GM19240 (cell line): Measurements from ENCODE around the gene RAC3.

Experiments
- DNase-seq: peaks from one replicate; pipeline ENCODE4 v3.0.0; 2011; ENCODE audit warnings: low spot score; ENCODE audit not compliant: insufficient read length

The RAC3 gene

DNA sequence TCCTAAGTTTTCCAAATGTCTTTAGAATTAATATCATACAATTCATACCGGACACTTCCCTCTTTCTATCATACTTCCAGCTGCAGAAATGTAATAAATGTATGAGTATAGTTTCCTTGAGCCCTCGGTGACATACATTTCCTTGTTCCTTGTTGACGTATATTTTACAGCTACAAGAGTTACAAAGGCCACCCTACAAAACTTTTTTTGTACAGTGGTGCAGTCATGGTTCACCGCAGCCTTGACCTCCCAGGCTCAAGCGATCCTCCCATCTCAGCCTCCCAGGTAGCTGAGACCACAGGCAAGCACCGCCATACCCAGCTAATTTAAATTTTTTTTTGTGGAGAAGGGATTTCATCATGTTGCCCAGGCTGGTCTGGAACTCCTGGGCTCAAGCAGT lies 41.3 kb downstream of the RAC3 start:
- no peak for DNase-seq

DNA sequence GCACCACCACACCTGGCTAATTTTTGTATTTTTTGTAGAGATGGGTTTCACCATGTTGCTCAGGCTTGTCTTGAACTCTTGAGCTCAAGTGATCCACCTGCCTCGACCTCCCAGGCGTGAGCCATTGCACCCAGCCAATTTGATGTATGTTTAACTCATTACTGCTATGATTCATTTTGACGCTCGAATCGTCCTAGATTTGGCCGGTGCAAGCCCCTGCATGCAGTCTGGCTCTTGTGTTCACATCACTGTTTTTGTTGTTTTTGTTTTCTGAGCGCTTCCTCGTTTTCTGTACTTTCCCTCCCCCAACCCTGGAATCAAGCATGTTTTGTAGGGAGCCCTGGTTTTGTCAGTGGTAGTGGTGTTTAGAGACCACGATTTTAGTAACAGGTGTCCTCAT lies 42.0 kb downstream of the RAC3 start:
- no peak for DNase-seq

DNA sequence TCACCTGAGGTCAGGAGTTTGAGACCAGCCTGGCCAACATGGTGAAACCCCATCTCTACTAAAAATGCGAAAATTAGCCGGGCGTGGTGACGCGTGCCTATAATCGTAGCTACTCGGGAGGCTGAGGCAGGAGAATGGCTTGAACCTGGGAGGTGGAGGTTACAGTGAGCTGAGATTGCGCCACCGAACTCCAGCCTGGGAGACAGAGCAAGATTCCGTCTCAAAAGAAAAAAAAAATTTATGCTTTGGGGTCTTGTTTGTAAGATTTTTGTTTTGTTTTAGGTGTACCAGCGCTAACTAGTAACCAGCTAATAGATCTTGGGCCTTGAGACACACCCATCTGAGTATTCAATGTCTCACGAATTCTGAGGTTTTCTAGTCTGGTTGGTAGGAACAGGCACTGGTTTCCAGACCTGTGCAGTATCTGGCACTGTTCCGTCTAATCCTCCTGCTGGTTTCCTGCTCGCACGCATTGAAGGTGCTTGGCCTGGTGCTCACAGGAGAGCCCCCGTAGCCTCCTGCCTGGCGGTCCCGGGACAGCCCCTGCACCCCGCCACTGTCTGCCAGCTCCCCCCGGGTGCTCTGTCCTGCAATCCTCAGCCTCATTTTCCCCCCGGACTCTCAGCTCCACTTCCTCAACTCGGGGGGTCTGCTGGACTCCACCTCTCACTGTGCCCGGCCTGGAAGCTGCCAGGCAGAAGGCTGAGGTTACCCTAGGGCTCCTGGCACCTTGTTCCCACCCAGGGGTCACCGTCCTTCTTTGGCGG lies 44.7 kb downstream of the RAC3 start:
- no peak for DNase-seq

DNA sequence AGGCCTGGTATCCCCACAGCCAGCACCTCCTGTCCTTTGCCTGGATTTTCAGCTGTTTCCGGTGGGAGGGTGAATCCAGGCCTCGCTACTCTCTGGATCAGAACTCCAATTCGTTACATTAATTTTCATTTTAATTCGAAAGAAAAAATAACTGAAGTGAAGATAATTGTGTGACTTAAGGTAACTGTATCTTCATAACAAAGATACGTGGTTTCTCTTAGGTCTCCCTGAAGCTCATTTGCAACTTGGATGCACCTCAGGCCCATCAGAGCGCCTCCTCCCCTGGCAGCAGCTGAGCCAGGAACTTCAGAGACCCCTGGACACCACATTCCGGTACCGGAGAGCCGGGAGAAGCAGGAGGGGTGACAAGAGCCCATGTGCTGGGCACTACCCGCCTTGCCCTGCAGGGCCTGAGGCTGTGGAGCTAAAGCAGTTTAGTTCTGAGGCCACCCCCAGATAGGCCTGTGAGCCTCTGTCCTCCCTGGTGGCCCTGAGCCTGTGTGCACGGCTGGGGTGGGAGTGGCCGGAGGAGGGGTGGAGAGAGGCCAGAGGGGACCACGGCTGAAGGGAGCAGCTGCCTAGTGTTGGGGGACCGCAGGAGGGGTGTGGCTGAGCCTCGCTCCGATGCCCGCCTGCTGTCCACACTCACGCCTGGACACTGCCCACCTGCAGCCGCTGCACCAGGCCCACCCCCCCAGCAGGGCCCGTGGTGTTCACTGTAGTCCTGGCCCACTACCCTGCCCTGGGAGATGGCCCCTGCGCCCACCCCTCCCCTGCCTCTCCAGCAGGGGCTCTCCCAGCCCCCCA lies 45.5 kb downstream of the RAC3 start:
- no peak for DNase-seq

DNA sequence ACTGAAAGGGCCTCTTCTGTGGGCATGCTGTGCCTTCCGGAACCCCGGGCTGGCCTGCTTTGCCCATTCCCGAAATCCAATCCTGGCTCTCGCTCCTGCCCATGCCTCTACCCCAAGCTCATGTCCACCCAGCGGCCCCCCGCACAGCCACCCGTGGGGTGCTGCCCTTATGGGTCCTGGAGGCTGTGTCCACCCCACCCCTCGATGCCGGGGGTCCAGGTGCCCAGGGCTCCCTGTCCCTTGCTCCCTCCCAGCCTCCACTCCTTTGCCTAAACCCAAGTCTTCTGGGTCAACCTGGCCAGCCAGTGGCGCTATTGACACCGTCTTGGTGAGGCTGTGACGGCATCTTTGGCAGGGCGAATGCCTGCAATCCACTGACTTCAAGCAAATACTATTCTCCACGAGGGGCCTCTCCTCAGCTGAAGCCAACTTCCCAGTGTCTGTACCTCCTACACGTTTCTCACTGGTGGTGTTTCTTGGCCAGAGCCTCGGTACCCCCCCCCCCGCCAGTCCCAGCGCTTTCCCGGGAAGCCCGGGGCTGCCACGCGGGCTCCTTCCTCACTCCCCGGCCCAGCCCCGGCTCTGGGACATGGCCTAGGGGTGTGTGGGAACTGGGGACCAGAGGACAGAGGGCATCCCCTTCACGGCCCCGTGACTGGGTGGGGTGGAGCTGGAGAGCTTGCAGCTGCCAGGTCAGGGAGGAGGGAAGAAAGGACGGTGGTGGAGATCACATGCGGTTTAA lies 46.3 kb downstream of the RAC3 start:
- no peak for DNase-seq

DNA sequence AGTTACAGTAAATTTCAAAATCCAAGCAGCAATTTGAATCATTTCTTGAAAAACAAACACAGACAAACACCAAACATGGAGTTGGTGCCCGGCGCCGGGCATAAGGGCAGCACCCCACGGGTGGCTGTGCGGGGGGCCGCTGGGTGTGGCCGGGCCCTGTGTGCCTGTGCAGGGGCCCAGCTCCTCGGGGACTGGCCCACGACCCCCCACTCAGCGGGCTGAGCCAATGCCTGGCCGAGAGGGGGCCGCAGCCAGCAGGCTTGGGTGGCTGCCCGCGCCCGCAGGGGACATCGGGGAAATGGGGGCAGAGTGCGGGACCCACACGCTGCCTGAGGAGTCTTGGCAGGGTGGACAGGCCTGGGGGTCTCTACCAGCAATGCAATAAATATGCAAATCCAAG lies 47.0 kb downstream of the RAC3 start:
- DNase-seq, result no peak

DNA sequence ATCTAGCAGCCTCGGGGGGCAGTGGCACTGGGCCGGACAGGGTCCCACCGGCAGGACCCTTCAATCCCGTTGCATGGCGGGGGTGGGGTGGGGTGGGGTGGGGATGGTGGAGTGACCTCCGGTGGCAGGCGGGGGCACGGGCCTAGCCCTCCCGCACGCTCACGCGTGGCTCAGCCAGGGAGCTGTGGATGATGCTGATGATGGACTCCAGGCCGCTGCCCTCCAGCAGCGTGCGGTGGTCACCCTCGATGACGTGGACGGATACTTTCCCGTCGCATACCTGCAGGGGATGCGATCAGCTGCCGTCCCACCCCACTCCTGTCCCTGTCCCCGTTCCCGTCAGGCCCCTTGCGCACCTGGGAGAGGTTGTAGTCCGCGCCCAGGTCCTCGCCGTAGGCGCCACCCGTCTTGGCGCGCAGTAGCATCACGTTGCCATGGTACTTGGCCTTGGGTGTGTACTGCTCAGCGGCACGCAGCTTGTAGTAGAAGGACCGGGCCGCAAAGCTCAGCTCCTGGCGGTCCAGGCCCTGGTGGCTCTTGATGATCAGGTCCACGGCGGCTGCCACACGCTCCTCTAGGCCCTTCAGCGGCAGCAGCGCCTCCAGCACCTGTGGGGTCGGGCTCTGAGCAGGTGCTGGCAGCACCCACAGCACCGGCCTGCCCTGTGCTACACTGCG lies 47.7 kb downstream of the RAC3 start:
- no peak for DNase-seq

DNA sequence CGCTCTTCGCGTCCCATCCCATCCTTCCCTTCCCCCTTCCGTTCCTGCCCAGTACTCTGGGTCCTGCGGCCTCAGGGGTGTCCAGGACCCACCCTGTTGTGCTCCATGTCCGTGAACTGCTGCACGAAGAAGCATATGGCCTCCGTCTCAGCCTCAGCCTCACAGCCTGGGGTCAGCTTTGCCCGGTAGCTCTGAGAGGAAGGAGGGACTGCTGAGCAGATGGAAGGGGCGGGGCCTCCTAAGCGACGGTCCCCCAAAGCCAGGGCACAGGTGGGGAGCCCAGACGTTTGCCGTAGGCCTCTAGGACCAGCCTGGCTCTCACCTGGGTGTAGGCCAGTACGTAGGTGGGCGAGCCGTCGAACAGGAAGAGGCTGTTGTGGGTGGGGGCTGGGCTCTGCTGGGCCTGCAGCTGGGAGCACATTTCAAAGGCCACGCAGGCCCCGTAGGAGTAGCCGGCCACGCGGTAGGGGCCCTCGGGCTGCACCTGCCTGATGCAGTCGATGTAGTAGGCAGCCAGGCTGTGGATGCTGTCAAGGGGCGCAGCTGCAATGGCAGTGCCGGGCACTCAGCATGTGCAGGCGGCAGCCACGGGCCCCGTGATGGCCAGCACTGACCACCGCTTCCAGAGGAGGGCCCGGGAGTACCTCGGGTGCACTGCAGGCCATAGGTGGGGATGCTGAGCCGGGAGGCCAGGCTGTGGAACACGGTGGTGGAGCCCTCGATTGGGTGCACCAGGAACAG lies 48.7 kb downstream of the RAC3 start:
- no peak for DNase-seq

DNA sequence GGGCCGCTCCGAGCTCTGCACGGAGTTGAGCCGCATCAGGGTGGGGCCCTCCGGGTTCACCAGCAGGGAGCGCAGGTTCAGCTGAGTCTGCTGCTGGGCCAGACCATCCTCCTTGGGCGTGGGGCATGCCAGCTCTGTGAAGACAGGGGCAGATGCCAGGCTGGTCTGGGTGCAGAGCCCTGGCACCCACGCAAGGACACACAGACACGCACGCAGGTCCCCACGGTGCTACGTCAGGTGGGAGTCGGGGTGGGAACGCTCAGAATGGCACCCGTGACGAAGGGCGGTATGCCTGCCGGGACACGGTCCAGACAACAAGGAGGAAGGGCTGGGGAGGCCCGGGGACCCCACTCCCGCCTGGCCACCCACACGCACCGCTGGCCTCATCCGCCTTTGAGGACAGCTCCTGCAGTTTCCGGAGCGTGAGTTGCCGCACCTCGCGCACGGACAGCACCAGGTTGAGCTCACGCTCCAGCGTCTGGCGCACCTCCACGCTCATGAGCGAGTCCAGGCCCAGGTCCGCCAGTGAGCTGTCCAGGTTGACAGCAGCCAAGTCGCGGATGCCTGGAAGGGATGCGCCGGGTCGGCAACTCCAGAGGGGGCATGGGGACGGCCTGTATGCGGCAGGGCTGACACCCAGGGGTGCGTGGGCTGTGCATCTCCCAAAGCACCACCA lies 49.4 kb downstream of the RAC3 start:
- no peak for DNase-seq

DNA sequence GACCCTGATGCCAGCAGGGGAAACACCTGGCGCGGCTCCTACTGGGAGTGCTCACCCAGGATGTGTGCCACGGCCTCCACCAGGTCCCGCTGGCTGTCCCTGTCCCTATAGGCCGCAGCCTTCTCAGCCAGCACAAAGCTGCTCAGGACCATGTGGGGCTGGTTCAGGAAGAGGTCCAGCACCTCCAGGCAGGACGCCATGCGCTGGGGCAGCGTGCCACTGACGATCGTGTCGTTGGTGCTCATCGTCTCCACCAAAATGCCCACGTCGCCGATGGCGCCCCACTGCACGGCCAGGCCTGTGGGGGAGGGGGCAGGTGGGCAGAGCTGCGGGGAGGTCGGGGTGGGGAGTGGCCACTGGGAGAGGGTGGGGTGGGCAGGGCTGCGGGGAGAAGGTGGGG lies 50.1 kb downstream of the RAC3 start:
- no peak for DNase-seq

DNA sequence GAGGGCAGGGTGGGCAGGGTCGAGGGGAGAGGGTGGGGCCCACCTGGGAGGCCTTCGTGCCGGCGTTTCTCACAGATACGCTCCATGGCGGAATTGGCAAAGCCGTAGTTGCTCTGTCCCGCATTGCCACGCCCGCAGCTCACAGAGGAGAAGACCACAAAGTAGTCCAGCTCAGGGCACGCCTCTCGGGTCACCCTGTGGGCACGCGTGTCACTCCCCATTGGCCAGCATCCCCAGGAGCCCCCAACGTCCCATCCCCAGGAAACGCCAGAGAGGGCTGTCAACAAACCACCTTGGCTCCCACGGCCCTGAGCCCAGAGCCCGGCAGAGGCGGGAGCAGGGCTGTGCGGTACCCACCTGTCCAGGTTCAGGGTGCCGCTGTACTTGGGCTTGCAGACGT lies 50.5 kb downstream of the RAC3 start:
- DNase-seq, result no peak

DNA sequence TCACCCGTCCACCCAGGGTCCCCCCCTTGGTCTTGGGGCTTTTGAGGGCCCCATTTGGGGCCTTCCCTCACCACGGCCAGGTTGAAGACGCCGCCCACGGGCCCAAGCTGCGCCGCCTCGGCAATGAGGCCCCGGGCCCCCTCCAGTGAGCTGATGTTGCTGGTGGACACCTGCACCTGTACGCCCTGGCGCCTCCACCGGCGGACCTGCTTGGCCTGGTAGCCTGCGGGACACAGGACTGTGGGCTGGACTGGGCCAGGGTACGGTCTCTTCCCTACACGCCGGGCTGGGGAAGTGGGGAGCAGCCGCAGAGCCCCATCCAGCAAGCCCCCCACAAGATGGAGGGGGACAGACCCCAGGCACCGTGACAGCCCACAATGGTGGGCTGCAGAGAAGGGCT lies 51.0 kb downstream of the RAC3 start:
- DNase-seq, result no peak

DNA sequence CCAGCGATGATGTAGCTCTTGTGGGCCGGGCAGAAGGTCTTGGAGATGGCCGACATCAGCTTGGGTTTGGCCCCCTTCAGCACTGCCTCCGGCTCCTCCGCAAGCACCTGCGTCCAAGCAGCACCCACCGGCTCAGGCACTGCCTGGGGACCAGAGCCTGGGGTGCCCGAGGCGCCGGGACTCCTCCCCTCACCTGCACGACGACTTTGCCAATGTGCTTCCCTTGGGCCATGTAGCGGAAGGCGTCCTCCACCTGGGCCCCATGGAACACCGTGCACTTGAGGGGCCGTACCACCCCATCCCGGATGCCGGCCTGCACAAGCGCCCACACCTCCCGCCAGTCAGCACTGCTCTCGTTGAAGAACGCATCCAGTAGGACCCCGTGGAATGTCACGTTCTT lies 51.5 kb downstream of the RAC3 start:
- no peak for DNase-seq
